Measurements from ENCODE around the gene APOBEC3F.
"Not testable (repeated sequence)": the region's sequence is repeated elsewhere in the genome, so short reads cannot be mapped to it uniquely, and the experiment has no call there.

The APOBEC3F gene

GRCh38 chr22:39041908-39042307, 1.2 kb downstream of the APOBEC3F start:
- POLR2A ChIA-PET, result no interaction called here
- no peak overlapping the region for H3K4me3 ChIP-seq (ENCODE audit: low read depth, low read length)
- CTCF ChIA-PET, result no interaction called here

DNA sequence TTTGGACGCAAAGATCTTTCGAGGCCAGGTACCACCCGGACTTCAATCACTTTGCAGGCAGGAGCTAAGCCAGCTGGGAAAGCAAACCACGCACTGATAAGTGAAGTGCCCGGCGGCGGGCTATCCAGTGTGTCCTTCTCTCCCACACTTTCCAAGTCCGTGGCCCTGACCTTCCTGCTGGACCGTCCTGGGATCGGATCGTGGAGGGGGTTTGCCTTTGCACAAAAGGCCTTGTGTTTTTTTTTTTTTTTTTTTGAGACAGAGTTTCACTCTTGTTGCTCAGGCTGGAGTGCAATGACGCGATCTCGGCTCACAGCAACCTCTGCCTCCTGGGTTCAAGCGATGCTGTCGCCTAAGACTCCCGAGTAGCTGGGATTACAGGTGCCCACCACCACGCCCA, 2.4 kb downstream of the APOBEC3F start:
- CTCF ChIA-PET; H3K4me3 ChIP-seq (ENCODE audit: low read depth, low read length); POLR2A ChIA-PET; DNase-seq (ENCODE audit: low read depth, low spot score): not testable (repeated sequence)

More at GRCh38 chr22:39041908-39042307, 1.2 kb downstream of the APOBEC3F start:
- TF ChIP-seq CTCF (IDR thresholded peaks at IDR 0.05; ENCODE audit: insufficient read depth, low read length, missing control alignments), result no peak
- DNase-seq (ENCODE audit: low read depth, low spot score), result no peak

GRCh38 chr22:39045136-39045535, 4.5 kb downstream of the APOBEC3F start:
- CTCF ChIA-PET; H3K4me3 ChIP-seq (ENCODE audit: low read depth, low read length); DNase-seq (ENCODE audit: low read depth, low spot score); POLR2A ChIA-PET: not testable (repeated sequence)

- CTCF ChIA-PET, result interaction anchor here (0.6 to 1.3 kb wide), 3 partner anchors 16 to 280 kb away, joined by 3 to 4 read pairs (median 3); no protein-coding TSS in a partner anchor
- POLR2A ChIA-PET, result interaction anchor here (0.6 kb wide), 1 partner anchor 54 kb away, joined by 3 read pairs; no protein-coding TSS in a partner anchor
- DNase-seq (ENCODE audit: low read depth, low spot score); H3K4me3 ChIP-seq (ENCODE audit: low read depth, low read length): not testable (repeated sequence)
Observed at GRCh38 chr22:39049486-39049885, 8.8 kb downstream of the APOBEC3F start.

DNA sequence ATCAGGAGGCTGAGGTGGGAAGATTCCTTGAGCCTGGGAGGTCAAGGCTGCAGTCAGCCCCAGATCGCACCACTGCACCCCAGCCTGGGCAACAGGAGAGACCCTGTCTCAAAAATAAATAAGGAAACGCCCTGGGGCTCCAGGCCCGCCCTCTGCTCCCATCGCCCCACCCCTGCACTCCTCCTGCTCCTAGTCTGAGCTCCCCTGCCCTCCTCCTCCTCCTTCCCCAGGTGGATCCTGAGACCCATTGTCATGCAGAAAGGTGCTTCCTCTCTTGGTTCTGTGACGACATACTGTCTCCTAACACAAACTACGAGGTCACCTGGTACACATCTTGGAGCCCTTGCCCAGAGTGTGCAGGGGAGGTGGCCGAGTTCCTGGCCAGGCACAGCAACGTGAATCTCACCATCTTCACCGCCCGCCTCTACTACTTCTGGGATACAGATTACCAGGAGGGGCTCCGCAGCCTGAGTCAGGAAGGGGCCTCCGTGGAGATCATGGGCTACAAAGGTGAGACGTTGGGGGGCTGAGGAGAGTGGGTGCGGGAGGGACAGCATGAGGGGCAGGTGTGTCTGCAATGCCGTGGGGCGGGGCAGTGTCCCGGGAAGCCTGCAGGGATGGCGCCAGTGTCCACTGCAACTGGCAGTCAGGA, 11.3 kb downstream of the APOBEC3F start:
- POLR2A ChIA-PET; H3K4me3 ChIP-seq (ENCODE audit: low read depth, low read length): not testable (repeated sequence)

DNA sequence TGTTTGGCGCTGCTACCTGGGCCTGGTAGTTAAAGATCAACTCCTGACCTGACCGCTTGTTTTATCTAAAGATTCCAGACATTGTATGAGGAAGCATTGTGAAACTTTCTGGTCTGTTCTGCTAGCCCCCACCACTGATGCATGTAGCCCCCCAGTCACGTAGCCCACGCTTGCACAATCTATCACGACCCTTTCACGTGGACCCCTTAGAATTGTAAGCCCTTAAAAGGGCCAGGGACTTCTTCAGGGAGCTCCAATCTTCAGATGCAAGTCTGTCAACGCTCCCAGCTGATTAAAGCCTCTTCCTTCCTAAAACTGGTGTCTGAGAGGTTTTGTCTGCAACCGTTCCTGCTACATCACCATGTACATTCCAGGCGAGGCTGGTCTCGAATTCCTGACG, 15.0 kb downstream of the APOBEC3F start:
- DNase-seq (ENCODE audit: low read depth, low spot score), result no peak
- TF ChIP-seq CTCF (IDR thresholded peaks at IDR 0.05; ENCODE audit: insufficient read depth, low read length, missing control alignments), result no peak
- H3K4me3 ChIP-seq (ENCODE audit: low read depth, low read length), result no peak overlapping the region
- CTCF ChIA-PET, result no interaction called here
- POLR2A ChIA-PET, result no interaction called here

More for the DNA sequence above, 11.3 kb downstream of the APOBEC3F start:
- CTCF ChIA-PET; DNase-seq (ENCODE audit: low read depth, low spot score): not testable (repeated sequence)

GRCh38 chr22:39061290-39061689, 20.6 kb downstream of the APOBEC3F start:
- POLR2A ChIA-PET; H3K4me3 ChIP-seq (ENCODE audit: low read depth, low read length); CTCF ChIA-PET; DNase-seq (ENCODE audit: low read depth, low spot score): not testable (repeated sequence)

DNA sequence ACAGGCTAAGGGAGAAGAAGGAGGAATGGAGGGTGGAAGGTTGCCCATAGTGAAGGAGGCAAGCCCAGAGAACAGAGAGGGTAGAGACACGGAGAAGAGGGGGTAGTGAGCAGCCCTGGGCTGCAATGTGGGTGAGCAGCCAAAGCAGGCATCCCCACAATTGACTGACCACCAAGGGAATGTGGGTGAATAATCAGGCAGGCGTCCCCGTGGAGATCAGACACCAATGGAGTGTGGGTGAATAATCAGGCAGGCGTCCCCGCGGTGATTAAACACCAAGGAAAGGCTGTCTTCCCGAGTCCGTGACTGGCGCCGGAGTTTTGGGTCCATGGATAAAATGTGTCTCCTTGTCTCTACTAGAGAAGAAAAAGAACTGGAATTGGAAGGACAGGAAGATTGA, 21.3 kb downstream of the APOBEC3F start:
- DNase-seq (ENCODE audit: low read depth, low spot score); POLR2A ChIA-PET; CTCF ChIA-PET; H3K4me3 ChIP-seq (ENCODE audit: low read depth, low read length): not testable (repeated sequence)

GRCh38 chr22:39063904-39064303, 23.2 kb downstream of the APOBEC3F start:
- DNase-seq (ENCODE audit: low read depth, low spot score); POLR2A ChIA-PET; H3K4me3 ChIP-seq (ENCODE audit: low read depth, low read length); CTCF ChIA-PET: not testable (repeated sequence)

DNA sequence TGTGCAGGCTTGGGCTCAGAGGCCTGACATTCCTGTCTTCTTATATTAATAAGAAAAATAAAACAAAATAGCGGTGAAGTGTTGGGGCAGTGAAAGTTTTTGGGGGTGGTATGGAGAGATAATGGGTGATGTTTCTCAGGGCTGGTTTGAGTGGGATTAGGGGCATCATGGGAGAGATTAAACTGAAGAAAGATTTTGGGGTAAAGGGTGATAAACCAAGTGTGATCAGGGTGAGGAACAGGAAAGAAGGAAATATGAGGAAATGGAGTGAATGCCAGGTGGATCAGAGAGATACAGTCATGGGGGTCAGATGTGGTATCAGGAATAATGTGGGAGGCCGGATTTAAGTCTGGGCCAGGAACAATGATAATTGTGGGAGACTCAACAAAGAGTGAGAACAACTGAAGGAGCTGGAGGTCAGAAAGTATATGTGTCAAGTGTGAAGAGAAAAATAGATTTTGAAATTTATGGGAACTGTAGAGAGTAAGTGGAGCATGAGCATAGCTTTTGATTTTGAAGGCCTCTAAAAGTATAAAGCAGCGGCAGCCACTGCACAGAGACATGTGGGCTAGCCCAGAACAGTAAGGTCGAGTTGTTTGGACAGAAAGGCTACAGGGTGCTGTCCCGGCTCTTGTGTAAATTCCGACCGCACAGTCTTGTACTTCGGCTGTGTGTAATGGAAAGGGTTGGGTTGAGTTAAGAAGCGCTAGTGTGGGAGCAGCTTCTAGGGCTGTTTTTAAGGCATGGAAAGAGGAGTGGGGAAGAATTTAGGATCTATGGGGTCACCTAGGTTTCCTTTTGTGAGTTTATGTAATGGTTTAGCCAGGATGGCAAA, 26.0 kb downstream of the APOBEC3F start:
- DNase-seq (ENCODE audit: low read depth, low spot score); POLR2A ChIA-PET; H3K4me3 ChIP-seq (ENCODE audit: low read depth, low read length); CTCF ChIA-PET: not testable (repeated sequence)
